ENCODE measurements around the gene DACT3.

DACT3 gene

GRCh38 chr19:46691104-46691503, 30.1 kb upstream of the DACT3 start:
- no peak overlapping the region for H3K4me3 ChIP-seq (ENCODE audit: low read depth, low read length)
- no peak for DNase-seq (ENCODE audit: low read depth)
- in situ Hi-C loops (cut with HindIII; ENCODE audit: low sequenced_read_pairs): no loop called here
- no peak for TF ChIP-seq CTCF (IDR thresholded peaks at IDR 0.05; ENCODE audit: low read depth, low read length, missing control alignments)

- no peak for TF ChIP-seq CTCF (IDR thresholded peaks at IDR 0.05; ENCODE audit: low read depth, low read length, missing control alignments)
- in situ Hi-C loops (cut with HindIII; ENCODE audit: low sequenced_read_pairs): no loop called here
- no peak for DNase-seq (ENCODE audit: low read depth)
- H3K4me3 ChIP-seq (ENCODE audit: low read depth, low read length): no peak overlapping the region
Observed at GRCh38 chr19:46689358-46689757, 28.4 kb upstream of the DACT3 start.

GRCh38 chr19:46687438-46688145, 26.6 kb upstream of the DACT3 start:
- in situ Hi-C loops (cut with HindIII; ENCODE audit: low sequenced_read_pairs): no loop called here
- TF ChIP-seq CTCF (IDR thresholded peaks at IDR 0.05; ENCODE audit: low read depth, low read length, missing control alignments): no peak
- no peak for DNase-seq (ENCODE audit: low read depth)
- H3K4me3 ChIP-seq (ENCODE audit: low read depth, low read length): no peak overlapping the region

- no peak overlapping the region for H3K4me3 ChIP-seq (ENCODE audit: low read depth, low read length)
- in situ Hi-C loops (cut with HindIII; ENCODE audit: low sequenced_read_pairs): no loop called here
- no peak for TF ChIP-seq CTCF (IDR thresholded peaks at IDR 0.05; ENCODE audit: low read depth, low read length, missing control alignments)
- no peak for DNase-seq (ENCODE audit: low read depth)
Observed at GRCh38 chr19:46685189-46685588, 24.2 kb upstream of the DACT3 start.

GRCh38 chr19:46678110-46678732, 17.2 kb upstream of the DACT3 start:
- in situ Hi-C loops (cut with HindIII; ENCODE audit: low sequenced_read_pairs): no loop called here
- DNase-seq (ENCODE audit: low read depth): no peak
- no peak for TF ChIP-seq CTCF (IDR thresholded peaks at IDR 0.05; ENCODE audit: low read depth, low read length, missing control alignments)
- no peak overlapping the region for H3K4me3 ChIP-seq (ENCODE audit: low read depth, low read length)

GRCh38 chr19:46674416-46675178, 13.6 kb upstream of the DACT3 start:
- TF ChIP-seq CTCF (IDR thresholded peaks at IDR 0.05; ENCODE audit: low read depth, low read length, missing control alignments): no peak
- no peak for DNase-seq (ENCODE audit: low read depth)
- no peak overlapping the region for H3K4me3 ChIP-seq (ENCODE audit: low read depth, low read length)
- in situ Hi-C loops (cut with HindIII; ENCODE audit: low sequenced_read_pairs): no loop called here
